ENCODE measurements around the gene AMDHD1. TPM values are rescaled to one million over a fixed set of nuclear protein-coding genes. Genes with fewer than 3 reads are reported as not detected.

The AMDHD1 gene
- total and polyA plus RNA-seq, 2 of the 8 experiments (the other 6 are each of a cell fraction or from before 2014, with no cell fraction given) = 0.14 TPM; not detected in 1

DNA sequence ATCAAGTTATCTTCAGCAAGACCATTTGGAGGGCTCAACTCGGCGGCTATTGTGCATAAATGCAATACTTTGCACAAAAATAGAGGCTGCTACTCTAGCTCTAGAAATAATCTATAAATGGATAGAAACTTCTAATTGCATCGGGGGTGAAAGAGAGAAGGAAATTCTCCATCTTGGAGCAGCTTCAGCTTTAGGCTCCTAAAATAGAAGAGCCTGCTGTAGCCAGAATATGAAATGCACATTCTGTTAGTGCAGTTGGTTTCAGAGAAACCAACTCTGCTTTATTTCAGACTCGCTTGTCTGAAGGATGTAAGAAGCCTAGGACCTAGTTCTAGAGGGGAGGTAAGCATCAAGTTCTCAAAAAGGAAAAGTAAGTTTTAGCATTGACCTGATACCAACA is 46.3 kb upstream of the AMDHD1 start:
- Histone ChIP-seq H3K79me2 (ENCODE audit: control insufficient read depth in 1 of 2, insufficient read depth in 2 of 2, low read length in 2 of 2) (no peaks in the 10 kb centered on the region), H3K14ac (ENCODE audit: insufficient read length) (no peak overlapping the region), H2BK5ac (ENCODE audit: low read depth, low read length) (no peak overlapping the region), H4K20me1 (replicated peaks in 1 of 2; ENCODE audit: control insufficient read depth in 1 of 2, insufficient read depth in 2 of 2, low read length in 2 of 2) (no peaks in the 10 kb centered on the region), H3K36me3 (ENCODE audit: control insufficient read depth in 2 of 4, insufficient read depth in 4 of 4, low read length in 3 of 4) (no peaks in the 10 kb centered on the region), H2BK15ac (ENCODE audit: low read length) (no peak overlapping the region), H3K18ac (ENCODE audit: extremely low read depth, low read length) (no peak overlapping the region), H3K23ac (ENCODE audit: insufficient read length) (no peak overlapping the region), H4K5ac (ENCODE audit: insufficient read length, low read depth, low read length) (no peak overlapping the region), H3K4me2 (ENCODE audit: insufficient read depth in 1 of 2, low read depth in 2 of 2, low read length in 2 of 2) (no peak overlapping the region), H3K4me1 (replicated peaks in 1 of 4; ENCODE audit: control insufficient read depth in 3 of 4, insufficient read depth in 4 of 4, low read length in 3 of 4) (no peaks in the 10 kb centered on the region), H3K27ac (ENCODE audit: low read depth, low read length) (no peak overlapping the region), H3K4ac (replicated peaks; ENCODE audit: insufficient read length, low read depth, low read length) (no peak overlapping the region), H3K23me2 (ENCODE audit: low read depth, low read length) (no peaks in the 10 kb centered on the region), H4K91ac (replicated peaks; ENCODE audit: insufficient read length, low read length) (no peak overlapping the region), H4K8ac (ENCODE audit: extremely low read depth, insufficient read depth, low read length) (no peak overlapping the region), H3K9me3 (ENCODE audit: insufficient read depth in 2 of 2, low read depth in 1 of 2, low read length in 1 of 2) (no peaks in the 10 kb centered on the region), H3K4me3 (ENCODE audit: extremely low read depth in 1 of 4, insufficient read depth in 2 of 4, low read depth in 3 of 4, low read length in 4 of 4) (no peak overlapping the region), H2BK120ac (replicated peaks; ENCODE audit: low read depth, low read length) (no peak overlapping the region), H2AFZ (ENCODE audit: low read length) (no peak overlapping the region), H3K79me1 (ENCODE audit: low read depth, low read length) (no peaks in the 10 kb centered on the region), H3K9ac (replicated peaks in 1 of 4; ENCODE audit: extremely low read depth in 1 of 4, low read depth in 3 of 4, low read length in 3 of 4) (no peak overlapping the region), H3K56ac (replicated peaks; ENCODE audit: insufficient read length, low read depth, low read length) (no peak overlapping the region), H2AK5ac (ENCODE audit: low read depth, low read length) (no peak overlapping the region), H2BK12ac (ENCODE audit: low read depth, low read length) (no peak overlapping the region), H3K27me3 (replicated peaks in 1 of 4; ENCODE audit: control insufficient read depth in 3 of 4, extremely low read depth in 1 of 4, insufficient read depth in 3 of 4, low read length in 3 of 4) (no peaks in the 10 kb centered on the region), H2BK20ac (ENCODE audit: low read length) (no peak overlapping the region)
- ChIA-PET POLR2A (ENCODE audit: partially characterized antibody) (interaction anchor here (0.9 kb wide), 1 partner anchor 37 kb away, joined by 3 read pairs; no protein-coding TSS in a partner anchor), CTCF (ENCODE audit: partially characterized antibody) (interaction anchor here (0.6 to 1.5 kb wide), 4 partner anchors 21 to 103 kb away, joined by 3 to 4 read pairs (median 4); no protein-coding TSS in a partner anchor)
- 92% methylated on average over 4 of the region's 4 CpGs; no CpG with 5 or more reads in 1 of the 2 experiments for WGBS, 2 experiments (ENCODE audit: extremely low coverage in 1 of 2, insufficient coverage in 1 of 2, insufficient read length in 1 of 2, insufficient replicate concordance in 2 of 2, low coverage in 1 of 2, low lambda C conversion rate in 2 of 2, missing lambda C conversion rate in 1 of 2)
- no peak for TF ChIP-seq YY1 (IDR thresholded peaks at IDR 0.05; ENCODE audit: low read depth, low read length)
- TF ChIP-seq CHD1 (IDR thresholded peaks at IDR 0.05; ENCODE audit: low read depth, low read length) = no peak
- TF ChIP-seq, protein P1, sequence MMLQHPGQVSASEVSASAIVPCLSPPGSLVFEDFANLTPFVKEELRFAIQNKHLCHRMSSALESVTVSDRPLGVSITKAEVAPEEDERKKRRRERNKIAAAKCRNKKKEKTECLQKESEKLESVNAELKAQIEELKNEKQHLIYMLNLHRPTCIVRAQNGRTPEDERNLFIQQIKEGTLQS (IDR thresholded peaks at IDR 0.05; ENCODE audit: insufficient read depth, low read depth, low read length) = no peak
- TF ChIP-seq RBBP5 (IDR thresholded peaks at IDR 0.05; ENCODE audit: borderline replicate concordance, low read depth, low read length) = no peak
- no peak for TF ChIP-seq KDM4A (IDR thresholded peaks at IDR 0.05; ENCODE audit: low read depth, low read length, severe bottlenecking)
- TF ChIP-seq CBX8 (IDR thresholded peaks at IDR 0.05; ENCODE audit: borderline replicate concordance, low read depth, low read length) = no peak
- no peak for TF ChIP-seq ASH2L (IDR thresholded peaks at IDR 0.05; ENCODE audit: low read length)
- TF ChIP-seq TEAD4 (IDR thresholded peaks at IDR 0.05; ENCODE audit: low read depth, low read length) = no peak
- no peak for TF ChIP-seq CTBP2 (IDR thresholded peaks at IDR 0.05; ENCODE audit: borderline replicate concordance, insufficient read depth, insufficient read length, low read length)
- no peak for TF ChIP-seq JUN (IDR thresholded peaks at IDR 0.05; ENCODE audit: low read depth, low read length)
- DNase-seq (ENCODE audit: low read depth in 1 of 2, low spot score in 2 of 2) = no peak
- no peak for FAIRE-seq
